K562 (cell line): ENCODE results near the gene BMPER. TPM values are rescaled to one million over a fixed set of nuclear protein-coding genes. Genes with fewer than 3 reads are reported as not detected.

Experiments
- ATAC-seq: fragments of 200-7000 bp; cut with Tn5 transposase; 3 replicates; pipeline ENCODE4 v1.9.1; 2020; ENCODE audit warnings: moderate library complexity
- BruUV-seq: library from RNA; stranded (reverse); fragments of 400-500 nt; replicated peaks from 2 replicates; lab custom pipeline; 2021; lab: Mats Ljungman, UMichigan
- CTCF ChIA-PET: fragments of 300-600 bp; formaldehyde crosslinking; extraction: SDS; loops from one replicate; lab custom pipeline; 2021; ENCODE audit warnings: low intra/inter-chr PET ratio; lab: Yijun Ruan, JAX
- POLR2A ChIA-PET: fragments of 300-600, 350-650 bp; sonication (Branson Sonifier 250); formaldehyde crosslinking; extraction: SDS; loops from one replicate; lab custom pipeline; 2021; ENCODE audit warnings: antibody characterized with exemption, inconsistent platforms; lab: Yijun Ruan, JAX
- DNase-seq, 4 experiments: peaks; one replicate each; pipeline versions ENCODE4 v3.0.0 to v3.0.0-alpha.2; 2011 to 2018; ENCODE audit warnings: low spot score in 3 of 4, mixed read lengths in 3 of 4; ENCODE audit errors: extremely low read depth in 1 of 4
- FAIRE-seq: peaks from 2 replicates; lab custom pipeline; 2011; peaks lifted over from hg19 to GRCh38; lab: Jason Lieb, UNC
- H2AFZ ChIP-seq: 2 replicates; pipeline ENCODE4 v1.6.0; 2011; ENCODE audit warnings: low read depth, low read length, control low read depth, inconsistent platforms
- H3K27ac ChIP-seq: fragments of 200-600 bp; 3 replicates; pipeline ENCODE4 v1.8.0; 2011; ENCODE audit warnings: low read depth, mild to moderate bottlenecking, control low read depth, inconsistent platforms, low read length, moderate library complexity, mixed read lengths; ENCODE audit errors: extremely low read depth
- H3K27me3 ChIP-seq, 2 experiments: fragments of 300-600 bp in 1 of 2; 2 replicates in 1 of 2; 3 replicates in 1 of 2; pipeline versions ENCODE4 v1.6.0 to v1.8.0; 2011; ENCODE audit warnings: inconsistent platforms in 2 of 2, low read length in 2 of 2, mild to moderate bottlenecking in 1 of 2, mixed read lengths in 1 of 2, moderate library complexity in 1 of 2; ENCODE audit not compliant: control insufficient read depth in 2 of 2, insufficient read depth in 2 of 2
- H3K36me3 ChIP-seq: fragments of 300-600 bp; 3 replicates; pipeline ENCODE4 v1.8.0; 2011; ENCODE audit warnings: mild to moderate bottlenecking, low read length, inconsistent platforms; ENCODE audit not compliant: control insufficient read depth, insufficient read depth
- H3K4me1 ChIP-seq, 2 experiments: fragments of 200-600 bp in 1 of 2; replicated peaks in 1 of 2; 2 replicates in 1 of 2; 3 replicates in 1 of 2; pipeline versions ENCODE4 v1.5.1 to v1.8.0; 2011; ENCODE audit warnings: inconsistent platforms in 2 of 2, low read length in 2 of 2, mild to moderate bottlenecking in 1 of 2, mixed read lengths in 1 of 2, moderate library complexity in 1 of 2; ENCODE audit not compliant: control insufficient read depth in 2 of 2, insufficient read depth in 2 of 2
- H3K4me2 ChIP-seq: 2 replicates; pipeline ENCODE4 v1.6.1; 2011; ENCODE audit warnings: low read length, control low read depth, inconsistent platforms, mixed read lengths; ENCODE audit not compliant: insufficient read depth
- H3K4me3 ChIP-seq: fragments of 200-600 bp; sonication (generic), shearing (Covaris generic); 2 replicates; pipeline ENCODE4 v1.5.1; 2016; ENCODE audit warnings: control low read depth, inconsistent platforms
- H3K79me2 ChIP-seq: fragments of 200-600 bp; 3 replicates; pipeline ENCODE4 v1.8.0; 2011; ENCODE audit warnings: low read length, inconsistent platforms; ENCODE audit not compliant: control insufficient read depth, insufficient read depth
- H3K9ac ChIP-seq, 2 experiments: 2 replicates each; pipeline versions ENCODE4 v1.6.0 to v1.6.1; 2011; ENCODE audit warnings: low read depth in 2 of 2, low read length in 2 of 2, control low read depth in 1 of 2, inconsistent platforms in 1 of 2, mild to moderate bottlenecking in 1 of 2, mixed read lengths in 1 of 2; ENCODE audit not compliant: insufficient read depth in 1 of 2
- H3K9me1 ChIP-seq: one replicate; pipeline ENCODE4 v1.6.0; 2011; ENCODE audit warnings: inconsistent platforms, mild to moderate bottlenecking, low read length, moderate library complexity; ENCODE audit not compliant: control insufficient read depth, insufficient read depth
- H3K9me3 ChIP-seq: replicated peaks from 2 replicates; pipeline ENCODE4 v1.5.1; 2011; ENCODE audit warnings: low read depth, low read length, inconsistent platforms; ENCODE audit not compliant: control insufficient read depth, insufficient read depth
- H4K20me1 ChIP-seq: replicated peaks from 2 replicates; pipeline ENCODE4 v1.6.1; 2011; ENCODE audit warnings: low read length, inconsistent platforms, mixed read lengths; ENCODE audit not compliant: control insufficient read depth, insufficient read depth
- CBFA2T2 ChIP-seq: fragments of 450-650 bp; conservative IDR thresholded peaks from 2 replicates; pipeline ENCODE4 v1.6.1; 2017; ENCODE audit warnings: mild to moderate bottlenecking
- CEBPB ChIP-seq: fragments of 450-650 bp; IDR thresholded peaks from 2 replicates; pipeline ENCODE4 v1.6.1; 2016; ENCODE audit warnings: missing genetic modification characterization, missing compliant biosample characterization
- DMBX1 ChIP-seq: fragments of 250-450 bp; sonication (Bioruptor Pico); IDR thresholded peaks from 2 replicates; pipeline ENCODE4 v1.8.0; 2022; ENCODE audit warnings: inconsistent platforms, mild to moderate bottlenecking, moderate library complexity, borderline replicate concordance
- ELF4 ChIP-seq: fragments of 450-650 bp; formaldehyde crosslinking; IDR thresholded peaks from 2 replicates; pipeline ENCODE4 v1.4.0; 2022; ENCODE audit warnings: missing genetic modification characterization
- ETS2 ChIP-seq: IDR thresholded peaks from 2 replicates; pipeline ENCODE4 v1.6.1; 2016; ENCODE audit warnings: borderline replicate concordance, missing genetic modification characterization, mild to moderate bottlenecking, moderate library complexity, missing compliant biosample characterization; ENCODE audit not compliant: poor library complexity, severe bottlenecking
- HDAC1 ChIP-seq, 2 experiments: fragments of 450-650 bp; IDR thresholded peaks; 2 replicates each; pipeline ENCODE4 v1.6.1; 2016 to 2017; ENCODE audit warnings: inconsistent platforms in 1 of 2, mild to moderate bottlenecking in 1 of 2, moderate library complexity in 1 of 2
- JUNB ChIP-seq: fragments of 450-650 bp; formaldehyde crosslinking; conservative IDR thresholded peaks from 2 replicates; pipeline ENCODE4 v1.4.0; 2020; ENCODE audit warnings: mild to moderate bottlenecking
- MCM3 ChIP-seq: fragments of 450-650 bp; IDR thresholded peaks from 2 replicates; pipeline ENCODE4 v1.6.1; 2016
- MECOM ChIP-seq: fragments of 250-450 bp; sonication (Bioruptor Pico); IDR thresholded peaks from 2 replicates; pipeline ENCODE4 v1.8.0; 2022; ENCODE audit warnings: inconsistent platforms
- MTA1 ChIP-seq: fragments of 450-650 bp; IDR thresholded peaks from 2 replicates; pipeline ENCODE4 v1.6.1; 2017; ENCODE audit warnings: borderline replicate concordance
- MTA2 ChIP-seq: fragments of 450-650 bp; IDR thresholded peaks from 2 replicates; pipeline ENCODE4 v1.6.1; 2016; ENCODE audit warnings: low read depth
- NCOA1 ChIP-seq: fragments of 450-650 bp; IDR thresholded peaks from 2 replicates; pipeline ENCODE4 v1.6.1; 2016; ENCODE audit warnings: low read depth
- NCOA6 ChIP-seq: fragments of 450-650 bp; IDR thresholded peaks from 2 replicates; pipeline ENCODE4 v1.6.1; 2017; ENCODE audit warnings: mild to moderate bottlenecking
- PCBP1 ChIP-seq: fragments of 200-400 bp; formaldehyde crosslinking; IDR thresholded peaks from 2 replicates; pipeline ENCODE4 v1.6.1; 2018; ENCODE audit warnings: mild to moderate bottlenecking, low read depth, low read length; ENCODE audit not compliant: poor library complexity, severe bottlenecking
- POLR2AphosphoS2 ChIP-seq: IDR thresholded peaks from 2 replicates; pipeline ENCODE4 v1.6.1; 2012; ENCODE audit warnings: low read length, improper control_type of control experiment
- PYGO2 ChIP-seq: fragments of 450-650 bp; IDR thresholded peaks from 2 replicates; pipeline ENCODE4 v1.6.1; 2016; ENCODE audit warnings: mild to moderate bottlenecking, missing genetic modification characterization, moderate library complexity, missing compliant biosample characterization
- SMAD2 ChIP-seq: fragments of 150-350 bp; IDR thresholded peaks from 2 replicates; pipeline ENCODE4 v1.6.1; 2014; ENCODE audit warnings: low read depth, mild to moderate bottlenecking, low read length
- SP1 ChIP-seq: sonication (generic); formaldehyde crosslinking; IDR thresholded peaks from 2 replicates; pipeline ENCODE4 v1.8.1; 2022; ENCODE audit warnings: mild to moderate bottlenecking, missing genetic modification reagents
- SRF ChIP-seq, 2 experiments: fragments of 250-450, 450-650 bp in 1 of 2; sonication (Bioruptor Pico) in 1 of 2; sonication (generic) in 1 of 2; formaldehyde crosslinking; IDR thresholded peaks; 2 replicates each; pipeline versions ENCODE4 v1.5.0 to v1.5.1; 2020 to 2022; ENCODE audit warnings: mild to moderate bottlenecking in 1 of 2, missing genetic modification reagents in 1 of 2
- ZNF197 ChIP-seq: fragments of 200-800 bp; sonication (Bioruptor generic); IDR thresholded peaks from 2 replicates; pipeline ENCODE4 v1.6.1; 2016; ENCODE audit warnings: low read depth, missing genetic modification characterization, missing compliant biosample characterization
- ZNF408 ChIP-seq: fragments of 250-450 bp; sonication (Bioruptor Pico); IDR thresholded peaks from 2 replicates; pipeline ENCODE4 v1.4.0; 2020; ENCODE audit warnings: low read depth, mild to moderate bottlenecking, moderate library complexity
- ZZZ3 ChIP-seq: fragments of 450-650 bp; IDR thresholded peaks from 2 replicates; pipeline ENCODE4 v1.6.1; 2016; ENCODE audit warnings: antibody characterized with exemption, mild to moderate bottlenecking, moderate library complexity
- WGBS: fragments of 100-300 bp; shearing (Covaris generic); methylation state at CpG from one replicate; pipeline ENCODE4 v1.1.6; 2016; ENCODE audit warnings: low coverage, mixed read lengths; ENCODE audit not compliant: insufficient coverage; ENCODE audit errors: missing lambda C conversion rate; 5-methylcytosine and 5-hydroxymethylcytosine counted together
- in situ Hi-C: fragments of 300-500 bp; cut with MboI; formaldehyde crosslinking; loops from 4 replicates; pipeline ENCODE4 v1.15.0; 2018; ENCODE audit warnings: inconsistent platforms, mixed read lengths
- intact Hi-C: fragments of 100-400 bp; cut with micrococcal nuclease; formaldehyde crosslinking; loops from 2 replicates; pipeline ENCODE4 v1.14.2; 2022
- polyA plus RNA-seq, 8 experiments: library from polyadenylated mRNA; depleted of rRNA in 4 of 8; stranded (reverse) in 5 of 8; unstranded in 3 of 8; fragments of >200 nt; fragmentation: Nextera tagmentation in 2 of 8; fragmentation: Illumina TruSeq in 1 of 8; extraction: Ambion mirVana in 2 of 8; extraction: Trizol in 1 of 8; gene quantifications; 2 replicates each; pipeline versions ENCODE4 v1.2.1 to v1.2.3, GENCODE V29; 2011 to 2014; ENCODE audit warnings: inconsistent platforms in 1 of 8, missing spikeins in 1 of 8
- total RNA-seq, 7 experiments: library from RNA; depleted of rRNA in 6 of 7; stranded (reverse); fragments of >200 nt in 6 of 7; fragmentation: Illumina TruSeq in 2 of 7; extraction: Trizol in 2 of 7; gene quantifications; 2 replicates each; pipeline versions ENCODE4 v1.2.1 to v1.2.3, GENCODE V29; 2011 to 2021; ENCODE audit warnings: low replicate concordance in 1 of 7
- TF ChIP-seq, protein P1 (sequence below): fragments of 250-450 bp; sonication (Bioruptor Pico); IDR thresholded peaks from 2 replicates; pipeline ENCODE4 v1.8.0; 2022; ENCODE audit warnings: inconsistent platforms
- TF ChIP-seq, protein P2 (sequence below): IDR thresholded peaks from 2 replicates; pipeline ENCODE4 v1.6.1; 2011; ENCODE audit not compliant: insufficient read length; ENCODE audit errors: extremely low read depth

The BMPER gene
- total and polyA plus RNA-seq, 9 of the 15 experiments (the other 6 are each of a cell fraction or from before 2014, with no cell fraction given) = not detected

DNA sequence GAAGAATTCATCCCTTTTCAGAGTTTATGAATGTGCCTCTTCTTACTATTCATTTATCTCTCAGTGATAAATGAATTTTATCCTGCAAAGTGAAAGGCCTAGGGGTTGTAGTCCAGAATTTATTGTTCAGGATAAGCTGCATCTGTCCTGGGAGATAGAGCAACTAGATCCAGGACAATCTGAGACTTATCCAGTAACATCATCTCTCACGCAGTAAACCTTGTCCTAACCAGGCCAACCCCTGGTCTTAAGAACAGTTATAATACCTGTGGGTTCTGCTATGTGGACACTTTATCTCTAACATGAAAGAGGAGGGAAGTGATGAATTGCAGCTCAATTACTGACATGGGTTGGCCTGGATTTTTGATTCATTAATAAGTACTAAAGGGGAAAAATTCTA lies 287.6 kb downstream of the BMPER start (continued):
- TF ChIP-seq PYGO2 (tag) (no peak), ZZZ3 (no peak), ZNF408 (CRISPR knock-in tag) (no peak), DMBX1 (no peak)

DNA sequence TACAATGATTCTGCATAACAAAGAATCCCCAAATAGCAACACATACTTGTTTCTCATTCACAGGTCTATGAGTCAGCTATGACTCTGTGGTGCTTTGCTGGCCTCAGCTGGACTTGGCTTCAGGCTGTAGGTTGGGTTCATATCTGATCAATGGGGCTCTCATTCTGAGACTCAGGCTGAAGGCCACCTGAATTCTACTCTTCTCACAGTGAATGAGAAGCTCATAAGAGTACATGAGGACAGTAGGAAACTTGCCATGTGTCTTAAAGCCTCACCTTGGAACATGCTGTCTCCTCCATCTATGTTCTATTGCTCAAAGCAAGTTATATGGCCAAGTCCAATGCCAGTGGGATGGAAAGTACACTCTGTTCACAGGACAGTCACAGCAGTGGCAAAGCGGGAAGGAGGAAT lies 292.9 kb downstream of the BMPER start:
- no peak for FAIRE-seq

More for the DNA sequence above, 292.9 kb downstream of the BMPER start:
- Histone ChIP-seq H3K9ac (no peak overlapping the region), H3K27ac (no peak overlapping the region), H4K20me1 (no peaks in the 10 kb centered on the region), H3K4me2 (no peak overlapping the region), H3K9me1 (no peaks in the 10 kb centered on the region), H3K79me2 (no peaks in the 10 kb centered on the region), H2AFZ (no peak overlapping the region), H3K4me1 (no peaks in the 10 kb centered on the region), H3K36me3 (no peaks in the 10 kb centered on the region), H3K27me3 (no peaks in the 10 kb centered on the region), H3K9me3 (no peaks in the 10 kb centered on the region; the same call in 1 of the 2 replicates), H3K4me3 (no peak overlapping the region)
- DNase-seq (no peak), ATAC-seq (no peak)
- CTCF ChIA-PET = no interaction called here
- POLR2A ChIA-PET = no interaction called here
- in situ Hi-C loops (no loop called here), intact Hi-C loops (no loop called here)
- WGBS = 0% methylated on average over 1 of the region's 1 CpG
- no TSS peak for BruUV-seq
- TF ChIP-seq CEBPB = no peak
- TF ChIP-seq, protein P1, sequence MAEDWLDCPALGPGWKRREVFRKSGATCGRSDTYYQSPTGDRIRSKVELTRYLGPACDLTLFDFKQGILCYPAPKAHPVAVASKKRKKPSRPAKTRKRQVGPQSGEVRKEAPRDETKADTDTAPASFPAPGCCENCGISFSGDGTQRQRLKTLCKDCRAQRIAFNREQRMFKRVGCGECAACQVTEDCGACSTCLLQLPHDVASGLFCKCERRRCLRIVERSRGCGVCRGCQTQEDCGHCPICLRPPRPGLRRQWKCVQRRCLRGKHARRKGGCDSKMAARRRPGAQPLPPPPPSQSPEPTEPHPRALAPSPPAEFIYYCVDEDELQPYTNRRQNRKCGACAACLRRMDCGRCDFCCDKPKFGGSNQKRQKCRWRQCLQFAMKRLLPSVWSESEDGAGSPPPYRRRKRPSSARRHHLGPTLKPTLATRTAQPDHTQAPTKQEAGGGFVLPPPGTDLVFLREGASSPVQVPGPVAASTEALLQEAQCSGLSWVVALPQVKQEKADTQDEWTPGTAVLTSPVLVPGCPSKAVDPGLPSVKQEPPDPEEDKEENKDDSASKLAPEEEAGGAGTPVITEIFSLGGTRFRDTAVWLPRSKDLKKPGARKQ (CRISPR knock-in tag) = no peak
- TF ChIP-seq MTA2 = no peak
- TF ChIP-seq HDAC1 (IDR thresholded peaks at IDR 0.05) = no peak
- no peak for TF ChIP-seq MECOM (CRISPR knock-in tag)
- TF ChIP-seq PCBP1 = no peak
- TF ChIP-seq ELF4 (CRISPR knock-in tag) = no peak
- TF ChIP-seq JUNB (CRISPR knock-in tag) = no peak
- TF ChIP-seq POLR2AphosphoS2 = no peak
- no peak for TF ChIP-seq SP1 (CRISPR knock-in tag)
- no peak for TF ChIP-seq SMAD2
- no peak for TF ChIP-seq MTA1
- TF ChIP-seq NCOA1 = no peak
- TF ChIP-seq ZNF197 (CRISPR knock-in tag) = no peak
- TF ChIP-seq CBFA2T2 = no peak
- TF ChIP-seq SRF (CRISPR knock-in tag; IDR thresholded peaks at IDR 0.05) = no peak
- TF ChIP-seq MCM3 = no peak
- TF ChIP-seq NCOA6 = no peak
- TF ChIP-seq, protein P2, sequence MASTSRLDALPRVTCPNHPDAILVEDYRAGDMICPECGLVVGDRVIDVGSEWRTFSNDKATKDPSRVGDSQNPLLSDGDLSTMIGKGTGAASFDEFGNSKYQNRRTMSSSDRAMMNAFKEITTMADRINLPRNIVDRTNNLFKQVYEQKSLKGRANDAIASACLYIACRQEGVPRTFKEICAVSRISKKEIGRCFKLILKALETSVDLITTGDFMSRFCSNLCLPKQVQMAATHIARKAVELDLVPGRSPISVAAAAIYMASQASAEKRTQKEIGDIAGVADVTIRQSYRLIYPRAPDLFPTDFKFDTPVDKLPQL = no peak
- TF ChIP-seq ETS2 (tag) = no peak
- TF ChIP-seq, all 486 proteins: peak for 0
